ENCODE data around the gene RTN4. TPM values are rescaled to one million over a fixed set of nuclear protein-coding genes. Genes with fewer than 3 reads are reported as not detected.
"Not testable (repeated sequence)": the region's sequence is repeated elsewhere in the genome, so short reads cannot be mapped to it uniquely, and the experiment has no call there.

Gene RTN4
- total RNA-seq, result 78.4 TPM
- long read RNA-seq, full-length matches to known transcripts, result 25 of 29 reads
- long read RNA-seq, partial matches to known transcripts, result 3 of 29 reads
- long read RNA-seq, other reads (novel, unspliced or antisense), result 1 of 29 reads

- peak; percentile 94 for ATAC-seq
- intact Hi-C loops (cut with DNase I), result loop anchor here (2.0 to 5.0 kb wide), 2 partner anchors 52 to 108 kb away; no protein-coding TSS in a partner anchor
- DNase-seq (ENCODE audit: missing footprints), result peak; percentile 99
Measured at GRCh38 chr2:55050100-55050994, at the start of gene RTN4. Gene RTN4, minus strand, starts transcription at chr2:55050451. Its CDS starts 151 bp downstream, at chr2:55050300.

- intact Hi-C loops (cut with DNase I), result no loop called here
- ATAC-seq (no peak), DNase-seq (ENCODE audit: missing footprints) (no peak)
Measured at GRCh38 chr2:55099493-55099877, 49.2 kb upstream of the RTN4 start.

GRCh38 chr2:55097461-55098410, 47.5 kb upstream of the RTN4 start:
- intact Hi-C loops (cut with DNase I), result no loop called here
- peak; percentile 77 for ATAC-seq

GRCh38 chr2:55097082-55097460, 46.8 kb upstream of the RTN4 start:
- intact Hi-C loops (cut with DNase I), result no loop called here
- DNase-seq (ENCODE audit: missing footprints) (no peak), ATAC-seq (peak; percentile 18)

More at GRCh38 chr2:55097461-55098410, 47.5 kb upstream of the RTN4 start:
- DNase-seq (ENCODE audit: missing footprints), result no peak

GRCh38 chr2:55096586-55096985, 46.3 kb upstream of the RTN4 start:
- DNase-seq (ENCODE audit: missing footprints) (no peak), ATAC-seq (no peak)
- intact Hi-C loops (cut with DNase I), result no loop called here

- ATAC-seq (no peak), DNase-seq (ENCODE audit: missing footprints) (no peak)
- intact Hi-C loops (cut with DNase I), result no loop called here
Measured at GRCh38 chr2:55093381-55093780, 43.1 kb upstream of the RTN4 start.

- ATAC-seq (no peak), DNase-seq (ENCODE audit: missing footprints) (no peak)
- intact Hi-C loops (cut with DNase I), result no loop called here
Measured at GRCh38 chr2:55092439-55092838, 42.2 kb upstream of the RTN4 start.

- intact Hi-C loops (cut with DNase I); ATAC-seq; DNase-seq (ENCODE audit: missing footprints): not testable (repeated sequence)
Measured at GRCh38 chr2:55091681-55092080, 41.4 kb upstream of the RTN4 start.

GRCh38 chr2:55090702-55091101, 40.5 kb upstream of the RTN4 start:
- intact Hi-C loops (cut with DNase I), result no loop called here
- ATAC-seq, result no peak

GRCh38 chr2:55089726-55090125, 39.5 kb upstream of the RTN4 start:
- intact Hi-C loops (cut with DNase I), result loop anchor here (10.0 kb wide), 1 partner anchor 745 kb away; no protein-coding TSS in a partner anchor
- ATAC-seq (no peak), DNase-seq (ENCODE audit: missing footprints) (no peak)

More at GRCh38 chr2:55090702-55091101, 40.5 kb upstream of the RTN4 start:
- no peak for DNase-seq (ENCODE audit: missing footprints)

GRCh38 chr2:55088400-55088799, 38.1 kb upstream of the RTN4 start:
- DNase-seq (ENCODE audit: missing footprints) (no peak), ATAC-seq (no peak)
- intact Hi-C loops (cut with DNase I), result loop anchor here (10.0 kb wide), 1 partner anchor 744 kb away; no protein-coding TSS in a partner anchor

GRCh38 chr2:55087936-55088335, 37.7 kb upstream of the RTN4 start:
- intact Hi-C loops (cut with DNase I), result loop anchor here (10.0 kb wide), 1 partner anchor 743 kb away; no protein-coding TSS in a partner anchor
- no peak for DNase-seq (ENCODE audit: missing footprints)
- peak; percentile 66 for ATAC-seq

GRCh38 chr2:55087501-55087900, 37.2 kb upstream of the RTN4 start:
- ATAC-seq, result no peak
- no peak for DNase-seq (ENCODE audit: missing footprints)
- intact Hi-C loops (cut with DNase I), result loop anchor here (10.0 kb wide), 1 partner anchor 743 kb away; no protein-coding TSS in a partner anchor

GRCh38 chr2:55085113-55086040, 35.1 kb upstream of the RTN4 start:
- no peak for DNase-seq (ENCODE audit: missing footprints)

GRCh38 chr2:55084641-55085040, 34.4 kb upstream of the RTN4 start:
- intact Hi-C loops (cut with DNase I), result loop anchor here (10.0 kb wide), 1 partner anchor 740 kb away; no protein-coding TSS in a partner anchor

More at GRCh38 chr2:55085113-55086040, 35.1 kb upstream of the RTN4 start:
- no peak for ATAC-seq
- intact Hi-C loops (cut with DNase I), result loop anchor here (10.0 kb wide), 1 partner anchor 741 kb away; no protein-coding TSS in a partner anchor

GRCh38 chr2:55080204-55080738, 30.0 kb upstream of the RTN4 start:
- intact Hi-C loops (cut with DNase I), result loop anchor here (10.0 kb wide), 1 partner anchor 735 kb away; no protein-coding TSS in a partner anchor
- ATAC-seq (no peak), DNase-seq (ENCODE audit: missing footprints) (no peak)

More at GRCh38 chr2:55084641-55085040, 34.4 kb upstream of the RTN4 start:
- DNase-seq (ENCODE audit: missing footprints) (no peak), ATAC-seq (no peak)

- ATAC-seq (no peak), DNase-seq (ENCODE audit: missing footprints) (no peak)
- intact Hi-C loops (cut with DNase I), result no loop called here
Measured at GRCh38 chr2:55078956-55079355, 28.7 kb upstream of the RTN4 start.
